Vagina (tissue), 2 donors: ENCODE data around the gene CCDC127. TPM values are rescaled to one million over a fixed set of nuclear protein-coding genes. Genes with fewer than 3 reads are reported as not detected.
A peak's percentile ranks its signal among the peaks of the same experiment; 100 is the strongest.

Experiments used
- DNase-seq, 2 donors: peaks; one replicate each; pipeline ENCODE4 v3.0.0-alpha.2; 2017; ENCODE audit errors: extremely low spot score in 2 of 2
- H3K27ac ChIP-seq: fragments of 200-600 bp; sonication (generic); one replicate; pipeline ENCODE4 v1.5.1; 2019
- H3K27me3 ChIP-seq: fragments of 200-600 bp; sonication (generic); one replicate; pipeline ENCODE4 v1.5.1; 2019
- H3K36me3 ChIP-seq, 2 donors: fragments of 200-600 bp; sonication (generic); one replicate each; pipeline ENCODE4 v1.5.1; 2017 to 2019
- H3K4me1 ChIP-seq: fragments of 200-600 bp; sonication (generic); one replicate; pipeline ENCODE4 v1.5.1; 2019
- H3K4me3 ChIP-seq, 2 donors: fragments of 200-600 bp; sonication (generic); 1 replicate in 1 of 2; 2 replicates in 1 of 2; pipeline ENCODE4 v1.5.1; 2016 to 2019
- H3K9me3 ChIP-seq: fragments of 200-600 bp; sonication (generic); one replicate; pipeline ENCODE4 v1.5.1; 2019
- POLR2A ChIP-seq, 2 donors: fragments of 450-650 bp; IDR thresholded peaks; one replicate each; pipeline ENCODE4 v1.6.1; 2017; ENCODE audit warnings: antibody characterized with exemption in 2 of 2, mild to moderate bottlenecking in 2 of 2, moderate library complexity in 2 of 2
- POLR2AphosphoS5 ChIP-seq, 2 donors: sonication (generic); formaldehyde crosslinking; IDR thresholded peaks; one replicate each; pipeline ENCODE4 v1.9.0; 2017; ENCODE audit warnings: antibody characterized with exemption in 2 of 2, mild to moderate bottlenecking in 2 of 2, low read depth in 1 of 2; ENCODE audit not compliant: insufficient read depth in 1 of 2
- intact Hi-C: fragments of 100-400 bp; cut with DNase I; formaldehyde crosslinking; loops from one replicate; pipeline ENCODE4 v1.15.1; 2023
- total RNA-seq: library from RNA; depleted of rRNA; stranded (reverse); fragments of >200 nt; gene quantifications from one replicate; pipeline ENCODE4 v1.2.3, GENCODE V29; 2016
- TF ChIP-seq, protein P1 (sequence below), 3 experiments: fragments of 450-650 bp in 2 of 3; fragments of 200-600 bp in 1 of 3; sonication (generic) in 1 of 3; IDR thresholded peaks; one replicate each; pipeline ENCODE4 v1.5.1; 2017 to 2019; ENCODE audit warnings: antibody characterized with exemption in 3 of 3, mild to moderate bottlenecking in 2 of 3, moderate library complexity in 2 of 3

The CCDC127 gene
- total RNA-seq, 1 donor from 2014 or later = 4.2 TPM

- H3K4me3 ChIP-seq = no peak overlapping the region
- TF ChIP-seq POLR2AphosphoS5 (IDR thresholded peaks at IDR 0.05; ENCODE audit: insufficient read depth in 1 of 2, low read depth in 1 of 2) = no peak
- TF ChIP-seq POLR2A (IDR thresholded peaks at IDR 0.05) = no peak
- TF ChIP-seq, protein P1, sequence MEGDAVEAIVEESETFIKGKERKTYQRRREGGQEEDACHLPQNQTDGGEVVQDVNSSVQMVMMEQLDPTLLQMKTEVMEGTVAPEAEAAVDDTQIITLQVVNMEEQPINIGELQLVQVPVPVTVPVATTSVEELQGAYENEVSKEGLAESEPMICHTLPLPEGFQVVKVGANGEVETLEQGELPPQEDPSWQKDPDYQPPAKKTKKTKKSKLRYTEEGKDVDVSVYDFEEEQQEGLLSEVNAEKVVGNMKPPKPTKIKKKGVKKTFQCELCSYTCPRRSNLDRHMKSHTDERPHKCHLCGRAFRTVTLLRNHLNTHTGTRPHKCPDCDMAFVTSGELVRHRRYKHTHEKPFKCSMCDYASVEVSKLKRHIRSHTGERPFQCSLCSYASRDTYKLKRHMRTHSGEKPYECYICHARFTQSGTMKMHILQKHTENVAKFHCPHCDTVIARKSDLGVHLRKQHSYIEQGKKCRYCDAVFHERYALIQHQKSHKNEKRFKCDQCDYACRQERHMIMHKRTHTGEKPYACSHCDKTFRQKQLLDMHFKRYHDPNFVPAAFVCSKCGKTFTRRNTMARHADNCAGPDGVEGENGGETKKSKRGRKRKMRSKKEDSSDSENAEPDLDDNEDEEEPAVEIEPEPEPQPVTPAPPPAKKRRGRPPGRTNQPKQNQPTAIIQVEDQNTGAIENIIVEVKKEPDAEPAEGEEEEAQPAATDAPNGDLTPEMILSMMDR (IDR thresholded peaks at IDR 0.05) = no peak
- no peaks in the 10 kb centered on the region for H3K4me1 ChIP-seq
- no peaks in the 10 kb centered on the region for H3K36me3 ChIP-seq
- H3K27me3 ChIP-seq = no peaks in the 10 kb centered on the region
- intact Hi-C loops = no loop called here
- H3K27ac ChIP-seq = no peak overlapping the region
- DNase-seq = peak; percentile 40 to 56
- H3K9me3 ChIP-seq = no peaks in the 10 kb centered on the region
These were observed 60.2 kb downstream of the CCDC127 start for GRCh38 chr5:157801-158200.

DNA sequence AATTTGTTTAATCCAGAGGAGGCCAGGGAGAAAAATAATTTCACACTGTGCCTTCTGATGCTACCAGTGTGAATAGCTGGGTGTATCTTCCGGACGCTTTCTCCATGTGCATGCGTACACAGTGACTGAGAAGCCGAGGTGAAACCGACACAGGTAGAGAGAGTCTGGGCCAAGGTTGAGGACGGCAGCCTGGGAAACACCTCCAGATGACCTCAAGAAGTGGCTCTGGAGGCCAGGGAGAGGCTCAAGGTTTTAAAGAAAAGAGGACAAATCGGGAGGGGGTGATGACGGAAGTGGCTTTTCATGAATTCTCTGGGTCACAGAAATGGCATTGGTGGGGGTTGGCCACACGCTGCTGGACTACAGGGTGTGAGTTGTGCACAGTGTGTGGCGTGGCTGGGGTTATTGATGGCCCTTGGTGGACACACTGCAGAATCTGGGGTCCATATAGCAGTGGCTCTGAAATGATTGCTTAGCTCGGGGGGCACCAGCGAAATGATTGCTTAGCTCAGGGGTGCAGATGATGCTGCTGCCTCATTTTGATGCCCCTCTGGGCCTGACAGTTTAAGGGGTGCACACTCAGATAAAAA, 60.7 kb downstream of the CCDC127 start:
- Histone ChIP-seq H3K4me3 (no peak overlapping the region), H3K27ac (no peak overlapping the region), H3K36me3 (no peaks in the 10 kb centered on the region), H3K9me3 (no peaks in the 10 kb centered on the region), H3K4me1 (no peaks in the 10 kb centered on the region), H3K27me3 (no peaks in the 10 kb centered on the region)
- TF ChIP-seq, protein P1 (IDR thresholded peaks at IDR 0.05) = no peak
- TF ChIP-seq POLR2AphosphoS5 (IDR thresholded peaks at IDR 0.05; ENCODE audit: insufficient read depth in 1 of 2, low read depth in 1 of 2) (no peak), POLR2A (IDR thresholded peaks at IDR 0.05) (no peak)
- intact Hi-C loops = no loop called here
- DNase-seq = peak; percentile 47 to 58

- H3K27me3 ChIP-seq = no peaks in the 10 kb centered on the region
- no peak overlapping the region for H3K27ac ChIP-seq
- DNase-seq = peak; percentile 77 to 93
- no peaks in the 10 kb centered on the region for H3K36me3 ChIP-seq
- no peak for TF ChIP-seq POLR2A (IDR thresholded peaks at IDR 0.05)
- TF ChIP-seq POLR2AphosphoS5 (IDR thresholded peaks at IDR 0.05; ENCODE audit: insufficient read depth in 1 of 2, low read depth in 1 of 2) = no peak
- TF ChIP-seq, protein P1 (IDR thresholded peaks at IDR 0.05) = no peak
- no peaks in the 10 kb centered on the region for H3K9me3 ChIP-seq
- no peak overlapping the region for H3K4me3 ChIP-seq
- intact Hi-C loops = no loop called here
- H3K4me1 ChIP-seq = no peaks in the 10 kb centered on the region
These were observed 61.4 kb downstream of the CCDC127 start for GRCh38 chr5:156411-157072.

DNA sequence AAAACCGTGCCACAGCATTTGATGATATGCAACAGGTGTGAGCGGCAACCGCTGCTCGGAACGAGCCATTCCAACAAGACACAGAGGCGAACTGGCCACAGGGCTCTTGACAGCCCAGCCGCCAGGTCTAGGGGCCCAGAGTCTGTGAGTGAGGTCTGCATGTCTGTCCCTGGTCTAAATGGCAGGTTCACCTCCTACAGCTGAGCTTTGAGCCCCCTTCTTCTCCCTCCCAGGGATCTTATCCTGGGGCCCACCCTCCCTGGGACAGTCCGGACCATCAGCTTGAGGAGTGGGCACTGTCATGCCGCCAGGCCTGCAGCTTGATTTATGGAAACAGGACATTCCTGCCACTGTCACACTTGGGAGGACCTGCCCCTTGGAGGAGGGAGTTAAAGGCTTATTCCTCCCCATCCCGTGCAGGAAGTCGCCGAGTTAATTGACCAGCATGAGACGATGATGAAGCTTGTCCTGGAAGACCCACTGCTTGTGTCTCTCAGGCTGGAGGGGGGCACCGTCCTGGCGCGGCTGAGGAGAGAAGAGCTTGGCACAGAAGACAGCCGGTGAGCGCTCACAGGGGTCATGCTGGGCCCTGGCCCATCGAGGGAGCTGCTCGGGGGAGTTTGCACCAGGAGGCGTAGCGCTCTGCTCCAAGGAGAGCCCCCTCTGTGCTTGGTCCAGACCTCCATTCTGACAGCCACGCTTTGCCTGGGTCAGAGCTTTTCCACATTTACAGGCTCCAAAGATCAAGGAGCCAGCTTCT, 62.1 kb downstream of the CCDC127 start:
- no peaks in the 10 kb centered on the region for H3K4me1 ChIP-seq
- TF ChIP-seq POLR2AphosphoS5 (IDR thresholded peaks at IDR 0.05; ENCODE audit: insufficient read depth in 1 of 2, low read depth in 1 of 2) (no peak), POLR2A (IDR thresholded peaks at IDR 0.05) (no peak)
- TF ChIP-seq, protein P1 (IDR thresholded peaks at IDR 0.05) = no peak
- DNase-seq = peak; percentile 71 to 91
- H3K27ac ChIP-seq = no peak overlapping the region
- H3K9me3 ChIP-seq = no peaks in the 10 kb centered on the region
- H3K27me3 ChIP-seq = no peaks in the 10 kb centered on the region
- intact Hi-C loops = no loop called here
- H3K36me3 ChIP-seq = no peaks in the 10 kb centered on the region
- H3K4me3 ChIP-seq = no peak overlapping the region
